SK-N-SH (cell line): Measurements from ENCODE around the gene SPINK4. TPM values are rescaled to one million over a fixed set of nuclear protein-coding genes. Genes with fewer than 3 reads are reported as not detected.

ENCODE experiments used
- CTCF ChIA-PET: fragments of 300-600, 350-600 bp; formaldehyde crosslinking; extraction: SDS; loops from one replicate; lab custom pipeline; 2021; lab: Yijun Ruan, JAX
- POLR2A ChIA-PET: fragments of 350-600 bp; sonication (Branson Sonifier 250); formaldehyde crosslinking; extraction: SDS; loops from one replicate; lab custom pipeline; 2020; ENCODE audit warnings: antibody characterized with exemption, inconsistent platforms; lab: Yijun Ruan, JAX
- DNase-seq: peaks from one replicate; pipeline ENCODE4 v3.0.0; 2012
- H2AFZ ChIP-seq: fragments of 200-600 bp; sonication (generic); 2 replicates; pipeline ENCODE4 v1.8.1; 2016; ENCODE audit warnings: antibody characterized with exemption, mild to moderate bottlenecking, low read depth
- H3F3A ChIP-seq: fragments of 200-600 bp; sonication (generic); replicated peaks from 2 replicates; pipeline ENCODE3; 2016; ENCODE audit warnings: antibody characterized with exemption, mild to moderate bottlenecking; ENCODE audit not compliant: insufficient read depth
- H3K27ac ChIP-seq, 2 experiments: fragments of 200-500 bp in 1 of 2; fragments of 200-600 bp in 1 of 2; sonication (Bioruptor generic) in 1 of 2; sonication (generic), shearing (Covaris generic) in 1 of 2; 2 replicates each; pipeline versions ENCODE4 v1.5.1 to v1.6.1; 2014 to 2016; ENCODE audit warnings: low read depth in 2 of 2, inconsistent platforms in 1 of 2, low read length in 1 of 2, mild to moderate bottlenecking in 1 of 2, mixed read lengths in 1 of 2
- H3K27me3 ChIP-seq: fragments of 200-600 bp; sonication (generic), shearing (Covaris generic); 2 replicates; pipeline ENCODE4 v1.6.1; 2016; ENCODE audit warnings: mixed run types; ENCODE audit not compliant: insufficient read depth
- H3K36me3 ChIP-seq, 2 experiments: fragments of 200-500 bp in 1 of 2; fragments of 200-600 bp in 1 of 2; sonication (Bioruptor generic) in 1 of 2; sonication (generic) in 1 of 2; replicated peaks in 1 of 2; 2 replicates each; pipeline versions ENCODE3 to v1.5.1; 2014 to 2016; ENCODE audit warnings: low read length in 1 of 2, mild to moderate bottlenecking in 1 of 2; ENCODE audit not compliant: insufficient read depth in 2 of 2, control insufficient read depth in 1 of 2
- H3K4me1 ChIP-seq, 2 experiments: fragments of 200-500 bp in 1 of 2; fragments of 200-600 bp in 1 of 2; sonication (Bioruptor generic) in 1 of 2; sonication (generic), shearing (Covaris generic) in 1 of 2; 2 replicates each; pipeline versions ENCODE4 v1.5.1 to v1.6.1; 2014 to 2016; ENCODE audit warnings: low read depth in 1 of 2, low read length in 1 of 2, mixed run types in 1 of 2; ENCODE audit not compliant: insufficient read depth in 2 of 2, control insufficient read depth in 1 of 2
- H3K4me2 ChIP-seq: fragments of 200-600 bp; sonication (generic), shearing (Covaris generic); 2 replicates; pipeline ENCODE4 v1.6.1; 2017; ENCODE audit warnings: mixed run types
- H3K4me3 ChIP-seq, 2 experiments: fragments of 200-500 bp in 1 of 2; fragments of 200-600 bp in 1 of 2; sonication (Bioruptor generic) in 1 of 2; sonication (generic), shearing (Covaris generic) in 1 of 2; 2 replicates each; pipeline versions ENCODE4 v1.5.1 to v1.8.1; 2014 to 2016; ENCODE audit warnings: low read depth in 2 of 2, inconsistent platforms in 1 of 2, low read length in 1 of 2, mild to moderate bottlenecking in 1 of 2, mixed read lengths in 1 of 2, moderate library complexity in 1 of 2
- H3K79me2 ChIP-seq: fragments of 200-600 bp; sonication (generic); 2 replicates; pipeline ENCODE4 v1.8.1; 2017; ENCODE audit warnings: mild to moderate bottlenecking; ENCODE audit not compliant: insufficient read depth
- H3K9ac ChIP-seq: fragments of 200-600 bp; sonication (generic); 2 replicates; pipeline ENCODE4 v1.6.1; 2017; ENCODE audit warnings: mixed run types
- H3K9me2 ChIP-seq: fragments of 200-600 bp; sonication (generic); 2 replicates; pipeline ENCODE4 v1.6.1; 2017; ENCODE audit warnings: mixed run types
- H3K9me3 ChIP-seq: fragments of 200-600 bp; sonication (generic); 2 replicates; pipeline ENCODE4 v1.6.1; 2017; ENCODE audit warnings: mixed run types, mild to moderate bottlenecking, moderate library complexity
- H4K20me1 ChIP-seq: fragments of 200-600 bp; sonication (generic); 2 replicates; pipeline ENCODE4 v1.6.1; 2017; ENCODE audit warnings: mild to moderate bottlenecking, mixed run types; ENCODE audit not compliant: insufficient read depth
- FOXJ3 ChIP-seq: sonication (generic); formaldehyde crosslinking; IDR thresholded peaks from 2 replicates; pipeline ENCODE4 v1.5.1; 2020; ENCODE audit warnings: mild to moderate bottlenecking, missing genetic modification reagents
- GATA2 ChIP-seq: sonication (generic); formaldehyde crosslinking; IDR thresholded peaks from 2 replicates; pipeline ENCODE4 v1.5.0; 2020; ENCODE audit warnings: mild to moderate bottlenecking, missing genetic modification reagents
- MAX ChIP-seq: IDR thresholded peaks from 2 replicates; pipeline ENCODE4 v1.4.0; 2012; ENCODE audit warnings: low read depth
- NRF1 ChIP-seq: IDR thresholded peaks from 2 replicates; pipeline ENCODE4 v1.6.1; 2012; ENCODE audit warnings: low read depth, mild to moderate bottlenecking, low read length
- RAD21 ChIP-seq: IDR thresholded peaks from 2 replicates; pipeline ENCODE4 v1.6.1; 2012; ENCODE audit warnings: mild to moderate bottlenecking, low read length
- RCOR1 ChIP-seq: fragments of 150-350 bp; IDR thresholded peaks from 2 replicates; pipeline ENCODE4 v1.6.1; 2017; ENCODE audit warnings: antibody characterized with exemption, low read length
- RFX5 ChIP-seq: IDR thresholded peaks from 2 replicates; pipeline ENCODE4 v1.6.1; 2012; ENCODE audit warnings: mild to moderate bottlenecking, improper control_type of control experiment, low read length
- ZBTB33 ChIP-seq: IDR thresholded peaks from 2 replicates; pipeline ENCODE4 v1.4.0; 2012; ENCODE audit warnings: low read depth, borderline replicate concordance
- WGBS: methylation state at CpG from one replicate; pipeline ENCODE4 v1.1.6; 2017; ENCODE audit warnings: low lambda C conversion rate; 5-methylcytosine and 5-hydroxymethylcytosine counted together
- polyA plus RNA-seq, 3 experiments: library from polyadenylated mRNA; depleted of rRNA; stranded (reverse); fragments of >200 nt; gene quantifications; 2 replicates each; pipeline ENCODE4 v1.2.3, GENCODE V29; 2012

SPINK4 gene
- polyA plus RNA-seq, 1 of the 3 experiments (the other 2 are of a cell fraction), result not detected

GRCh38 chr9:33260372-33260771 is 20.4 kb downstream of the SPINK4 start:
- Histone ChIP-seq H3F3A (no peaks in the 10 kb centered on the region), H3K4me2 (no peak overlapping the region), H2AFZ (no peak overlapping the region), H4K20me1 (no peaks in the 10 kb centered on the region), H3K9me3 (no peaks in the 10 kb centered on the region), H3K4me3 (no peak overlapping the region), H3K27ac (no peak overlapping the region), H3K27me3 (no peaks in the 10 kb centered on the region), H3K4me1 (peaks cover under 1 to 7% of the 10 kb centered on the region in 2 experiments; a peak in 1 of 4 replicates), H3K9ac (no peak overlapping the region), H3K79me2 (peaks cover 36% of the 10 kb centered on the region), H3K9me2 (no peaks in the 10 kb centered on the region), H3K36me3 (peaks cover 54 to 59% of the 10 kb centered on the region in 2 experiments)
- DNase-seq, result no peak
- ChIA-PET POLR2A (no interaction called here), CTCF (no interaction called here)
- TF ChIP-seq NRF1, result no peak
- TF ChIP-seq ZBTB33, result no peak
- no peak for TF ChIP-seq RCOR1
- no peak for TF ChIP-seq FOXJ3 (CRISPR knock-in tag)
- TF ChIP-seq RFX5, result no peak
- WGBS, result 90% methylated on average over 1 of the region's 1 CpG

DNA sequence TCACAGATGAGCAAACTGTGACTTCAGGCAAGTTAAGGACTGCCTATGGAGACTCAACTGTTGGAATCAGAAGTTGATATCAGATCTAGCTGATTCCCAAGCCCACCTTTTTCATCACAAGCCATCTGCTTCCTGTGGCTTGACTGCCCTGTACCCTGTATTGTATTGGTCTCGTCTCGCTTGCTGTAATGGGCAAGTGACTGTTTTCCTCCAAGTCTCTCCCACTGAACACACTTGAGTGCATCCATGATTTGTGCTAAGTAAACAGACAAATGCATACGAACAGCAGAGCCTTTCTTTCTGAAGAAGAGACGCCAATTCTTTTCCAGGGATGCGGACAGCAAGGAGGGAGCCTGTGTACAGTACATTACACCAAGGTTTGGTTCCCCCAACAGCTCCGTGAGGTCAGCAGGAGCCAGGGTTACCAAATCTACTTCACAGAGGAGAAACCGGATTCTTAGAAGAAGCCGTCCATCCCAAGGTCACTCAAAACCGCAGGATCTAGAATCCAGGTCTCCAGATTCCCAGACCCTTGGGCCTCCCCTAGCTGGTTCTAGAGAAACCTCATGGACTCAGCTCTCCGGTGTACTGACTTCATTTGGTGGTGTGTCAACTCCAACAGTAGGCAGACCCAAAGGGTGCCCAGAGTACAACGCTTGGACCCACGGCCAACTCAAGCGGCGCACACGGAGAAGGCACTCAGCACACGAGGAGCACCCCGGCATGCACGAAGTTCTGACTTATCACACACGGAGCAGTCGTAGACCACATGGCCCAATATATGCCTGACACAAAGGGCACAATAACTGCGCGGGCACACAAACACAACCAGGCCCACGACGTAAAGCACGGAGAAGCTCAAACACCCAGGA is 23.4 kb downstream of the SPINK4 start:
- Histone ChIP-seq H3F3A (no peaks in the 10 kb centered on the region), H3K27ac (peak overlapping the region; percentile 58 to 79; a peak in 3 of 4 replicates), H3K27me3 (no peaks in the 10 kb centered on the region), H3K4me3 (peak overlapping the region; percentile 56 to 76), H4K20me1 (no peaks in the 10 kb centered on the region), H3K4me1 (peaks cover 8 to 15% of the 10 kb centered on the region in 2 experiments; a peak in 3 of 4 replicates), H3K4me2 (peak overlapping the region; percentile 78), H3K9ac (peak overlapping the region; percentile 87), H3K79me2 (peaks cover 59% of the 10 kb centered on the region), H2AFZ (peak overlapping the region; percentile 85), H3K9me3 (no peaks in the 10 kb centered on the region), H3K36me3 (peaks cover 54 to 55% of the 10 kb centered on the region in 2 experiments), H3K9me2 (no peaks in the 10 kb centered on the region)
- peak; percentile 29 for DNase-seq
- WGBS, result 4% methylated on average over 22 of the region's 25 CpGs
- CTCF ChIA-PET, result interaction anchor here (1.5 to 2.3 kb wide), 4 partner anchors 15 to 37 kb away, joined by 3 to 10 read pairs (median 6); no protein-coding TSS in a partner anchor
- TF ChIP-seq GATA2 (CRISPR knock-in tag), result no peak
- no peak for TF ChIP-seq RAD21
- TF ChIP-seq MAX, result peak; percentile 75; the same call in 1 of the 2 replicates
- POLR2A ChIA-PET, result interaction anchor here (0.7 to 2.0 kb wide), 3 partner anchors 14 to 185 kb away, joined by 3 to 10 read pairs (median 3); partner anchors contain the start of gene NFX1
